GM21717 (cell line): ENCODE results near the gene SLC25A26.
A peak's percentile ranks its signal among the peaks of the same experiment; 100 is the strongest.
"Not testable (repeated sequence)": the region's sequence is repeated elsewhere in the genome, so short reads cannot be mapped to it uniquely, and the experiment has no call there.

Experiments used
- ATAC-seq: cut with Tn5 transposase; IDR thresholded peaks from one replicate; pipeline ENCODE4 v1.9.1; 2021; ENCODE audit warnings: mild to moderate bottlenecking, moderate library complexity; ENCODE audit not compliant: unreplicated experiment

The SLC25A26 gene

GRCh38 chr3:66267906-66268305 is 47.1 kb downstream of the SLC25A26 start:
- ATAC-seq, result no peak

GRCh38 chr3:66268864-66269263 is 48.1 kb downstream of the SLC25A26 start:
- no peak for ATAC-seq

GRCh38 chr3:66269411-66269810 is 48.6 kb downstream of the SLC25A26 start:
- no peak for ATAC-seq

GRCh38 chr3:66270288-66270687 is 49.5 kb downstream of the SLC25A26 start:
- ATAC-seq, result no peak

GRCh38 chr3:66270701-66271100 is 49.9 kb downstream of the SLC25A26 start:
- ATAC-seq, result no peak

- ATAC-seq, result no peak
Observed at GRCh38 chr3:66271231-66271630, 50.4 kb downstream of the SLC25A26 start.

GRCh38 chr3:66272016-66272415 is 51.2 kb downstream of the SLC25A26 start:
- ATAC-seq, result no peak

- ATAC-seq, result not testable (repeated sequence)
Observed at GRCh38 chr3:66274837-66275236, 54.0 kb downstream of the SLC25A26 start.

GRCh38 chr3:66276705-66277274 is 56.0 kb downstream of the SLC25A26 start:
- ATAC-seq, result peak; percentile 56

- ATAC-seq, result no peak
Observed at GRCh38 chr3:66279168-66279567, 58.4 kb downstream of the SLC25A26 start.

GRCh38 chr3:66280304-66280703 is 59.5 kb downstream of the SLC25A26 start:
- ATAC-seq, result no peak

GRCh38 chr3:66291922-66292321 is 71.1 kb downstream of the SLC25A26 start:
- not testable (repeated sequence) for ATAC-seq

- no peak for ATAC-seq
Observed at GRCh38 chr3:66297260-66297873, 76.6 kb downstream of the SLC25A26 start.

GRCh38 chr3:66297900-66298299 is 77.1 kb downstream of the SLC25A26 start:
- no peak for ATAC-seq

- no peak for ATAC-seq
Observed at GRCh38 chr3:66298591-66298990, 77.8 kb downstream of the SLC25A26 start.

- ATAC-seq, result not testable (repeated sequence)
Observed at GRCh38 chr3:66299085-66299484, 78.3 kb downstream of the SLC25A26 start.

GRCh38 chr3:66299891-66300290 is 79.1 kb downstream of the SLC25A26 start:
- no peak for ATAC-seq

GRCh38 chr3:66302288-66302687 is 81.5 kb downstream of the SLC25A26 start:
- ATAC-seq, result no peak

GRCh38 chr3:66303491-66303901 is 82.7 kb downstream of the SLC25A26 start:
- ATAC-seq, result peak; percentile 62

GRCh38 chr3:66304293-66304692 is 83.5 kb downstream of the SLC25A26 start:
- no peak for ATAC-seq

- not testable (repeated sequence) for ATAC-seq
Observed at GRCh38 chr3:66306086-66306485, 85.3 kb downstream of the SLC25A26 start.

- not testable (repeated sequence) for ATAC-seq
Observed at GRCh38 chr3:66306991-66307390, 86.2 kb downstream of the SLC25A26 start.

- no peak for ATAC-seq
Observed at GRCh38 chr3:66312039-66312438, 91.2 kb downstream of the SLC25A26 start.
